ENCODE results near the gene DAPK2. TPM values are rescaled to one million over a fixed set of nuclear protein-coding genes. Genes with fewer than 3 reads are reported as not detected.

The DAPK2 gene
- total RNA-seq, 4 donors from 2014 or later = 45.1 to 244 (median 107) TPM

DNA sequence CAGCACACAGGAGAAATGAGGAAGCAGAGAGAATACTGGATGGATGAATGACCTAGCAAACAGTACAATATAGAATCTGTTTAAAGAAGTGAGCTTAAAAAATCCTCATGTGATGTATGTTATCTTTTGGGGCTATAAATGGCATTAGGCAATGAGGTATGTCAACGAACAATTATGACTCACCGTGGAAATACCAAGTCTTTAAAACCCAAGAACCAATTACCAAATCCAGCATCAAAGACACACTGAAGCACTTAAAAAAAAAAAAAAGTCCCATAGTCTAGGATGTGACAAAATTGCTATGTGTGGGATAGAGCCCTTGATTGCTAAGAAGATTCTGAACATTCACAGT lies 176.3 kb downstream of the DAPK2 start:
- WGBS, 2 donors (ENCODE audit: low coverage in 1 of 2) = 0 to 23% methylated on average over 2 of the region's 2 CpGs
- Histone ChIP-seq H3K4me1 (no peaks in the 10 kb centered on the region), H3K36me3 (no peaks in the 10 kb centered on the region), H3K27ac (no peak overlapping the region), H3K9me3 (no peaks in the 10 kb centered on the region), H3K4me3 (no peak overlapping the region), H3K27me3 (no peaks in the 10 kb centered on the region)
- intact Hi-C loops (cut with DNase I; ENCODE audit: low total_unique reads) (no loop called here), in situ Hi-C loops (cut with MboI; ENCODE audit: low pct_ligation_motif_present in 1 of 4, low pct_unique_long_range_greater_than_20kb in 1 of 4, low sequenced_read_pairs in 3 of 4) (no loop called here)
- TF ChIP-seq POLR2AphosphoS5 (IDR thresholded peaks at IDR 0.05) = no peak
- TF ChIP-seq POLR2A (IDR thresholded peaks at IDR 0.05) = no peak
- TF ChIP-seq, protein P1, sequence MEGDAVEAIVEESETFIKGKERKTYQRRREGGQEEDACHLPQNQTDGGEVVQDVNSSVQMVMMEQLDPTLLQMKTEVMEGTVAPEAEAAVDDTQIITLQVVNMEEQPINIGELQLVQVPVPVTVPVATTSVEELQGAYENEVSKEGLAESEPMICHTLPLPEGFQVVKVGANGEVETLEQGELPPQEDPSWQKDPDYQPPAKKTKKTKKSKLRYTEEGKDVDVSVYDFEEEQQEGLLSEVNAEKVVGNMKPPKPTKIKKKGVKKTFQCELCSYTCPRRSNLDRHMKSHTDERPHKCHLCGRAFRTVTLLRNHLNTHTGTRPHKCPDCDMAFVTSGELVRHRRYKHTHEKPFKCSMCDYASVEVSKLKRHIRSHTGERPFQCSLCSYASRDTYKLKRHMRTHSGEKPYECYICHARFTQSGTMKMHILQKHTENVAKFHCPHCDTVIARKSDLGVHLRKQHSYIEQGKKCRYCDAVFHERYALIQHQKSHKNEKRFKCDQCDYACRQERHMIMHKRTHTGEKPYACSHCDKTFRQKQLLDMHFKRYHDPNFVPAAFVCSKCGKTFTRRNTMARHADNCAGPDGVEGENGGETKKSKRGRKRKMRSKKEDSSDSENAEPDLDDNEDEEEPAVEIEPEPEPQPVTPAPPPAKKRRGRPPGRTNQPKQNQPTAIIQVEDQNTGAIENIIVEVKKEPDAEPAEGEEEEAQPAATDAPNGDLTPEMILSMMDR (IDR thresholded peaks at IDR 0.05) = no peak
- no peak for TF ChIP-seq EP300 (IDR thresholded peaks at IDR 0.05; ENCODE audit: low read depth)
- no peak for DNase-seq

DNA sequence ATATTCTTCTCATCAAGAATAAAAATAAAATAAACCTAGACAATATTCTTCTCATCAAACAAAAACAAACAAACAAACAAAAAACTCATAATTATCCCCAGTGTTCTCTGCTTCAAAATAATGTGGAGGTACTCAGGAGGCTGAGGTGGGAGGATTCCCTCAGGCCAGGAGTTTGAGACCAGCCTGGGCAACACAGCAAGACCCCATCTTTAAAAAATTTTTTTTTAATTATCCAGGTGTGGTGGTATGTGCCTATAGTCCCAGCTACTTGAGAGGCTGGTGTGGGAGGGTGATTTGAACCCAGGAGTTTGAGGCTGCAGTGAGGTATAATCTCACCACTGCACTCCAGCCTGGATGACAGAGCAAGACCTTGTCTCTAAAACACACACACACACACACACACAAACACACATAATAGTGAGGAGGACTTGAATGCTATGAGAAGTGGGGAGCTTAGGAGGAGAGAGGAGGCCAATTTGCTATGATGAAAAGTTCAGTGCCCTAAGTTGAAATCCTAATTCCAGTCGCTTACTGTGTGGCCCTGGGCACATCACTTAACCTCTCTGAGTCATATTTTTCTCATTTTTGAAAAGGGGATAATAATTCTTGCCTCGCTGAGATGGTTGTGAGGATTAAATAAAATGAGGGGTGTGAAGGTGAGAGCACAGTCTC lies 176.8 kb downstream of the DAPK2 start:
- no peak for TF ChIP-seq POLR2AphosphoS5 (IDR thresholded peaks at IDR 0.05)
- Histone ChIP-seq H3K4me3 (no peak overlapping the region), H3K4me1 (no peaks in the 10 kb centered on the region), H3K9me3 (no peaks in the 10 kb centered on the region), H3K27me3 (no peaks in the 10 kb centered on the region), H3K27ac (no peak overlapping the region), H3K36me3 (no peaks in the 10 kb centered on the region)
- intact Hi-C loops (cut with DNase I; ENCODE audit: low total_unique reads) = no loop called here
- DNase-seq = no peak
- WGBS, 2 donors (ENCODE audit: low coverage in 1 of 2) = 40 to 62% methylated on average over 1 to 2 of the region's 2 CpGs
- in situ Hi-C loops (cut with MboI; ENCODE audit: low pct_ligation_motif_present in 1 of 4, low pct_unique_long_range_greater_than_20kb in 1 of 4, low sequenced_read_pairs in 3 of 4) = no loop called here

DNA sequence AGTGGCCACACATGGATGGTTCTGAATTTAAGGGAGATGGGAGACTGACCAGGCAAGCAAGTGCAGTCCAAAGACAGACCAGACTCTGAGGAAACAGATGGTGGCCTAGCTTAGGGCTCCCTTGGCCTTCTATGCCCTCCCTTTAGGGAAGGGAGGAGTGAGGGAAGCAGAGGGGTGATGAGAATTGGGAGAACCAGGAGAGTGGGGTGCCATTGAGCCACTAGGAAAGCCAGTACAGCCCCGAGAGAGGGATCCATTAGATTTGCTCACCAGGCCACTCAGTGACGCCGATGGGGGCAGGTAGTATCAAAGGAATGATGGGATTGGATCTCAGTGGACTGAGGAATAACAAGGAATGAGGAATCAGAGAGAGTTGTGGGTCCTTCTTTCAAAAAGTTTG lies 182.1 kb downstream of the DAPK2 start:
- TF ChIP-seq POLR2AphosphoS5 (IDR thresholded peaks at IDR 0.05) (no peak), POLR2A (IDR thresholded peaks at IDR 0.05) (no peak), EP300 (IDR thresholded peaks at IDR 0.05; ENCODE audit: low read depth) (no peak)
- TF ChIP-seq, protein P1 (IDR thresholded peaks at IDR 0.05) = no peak
- 47% methylated on average over 3 of the region's 3 CpGs; no CpG with 5 or more reads in 1 of the 2 donors for WGBS, 2 donors (ENCODE audit: low coverage in 1 of 2)
- H3K36me3 ChIP-seq = no peaks in the 10 kb centered on the region
- no peak for DNase-seq
- intact Hi-C loops (cut with DNase I; ENCODE audit: low total_unique reads) = no loop called here
- peaks cover 0 to under 1% (median 0%) of the 10 kb centered on the region in 4 donors for H3K4me1 ChIP-seq
- H3K4me3 ChIP-seq = no peak overlapping the region
- in situ Hi-C loops (cut with MboI; ENCODE audit: low pct_ligation_motif_present in 1 of 4, low pct_unique_long_range_greater_than_20kb in 1 of 4, low sequenced_read_pairs in 3 of 4) = no loop called here
- H3K27me3 ChIP-seq = no peaks in the 10 kb centered on the region
- no peak overlapping the region for H3K27ac ChIP-seq
- H3K9me3 ChIP-seq = no peaks in the 10 kb centered on the region

DNA sequence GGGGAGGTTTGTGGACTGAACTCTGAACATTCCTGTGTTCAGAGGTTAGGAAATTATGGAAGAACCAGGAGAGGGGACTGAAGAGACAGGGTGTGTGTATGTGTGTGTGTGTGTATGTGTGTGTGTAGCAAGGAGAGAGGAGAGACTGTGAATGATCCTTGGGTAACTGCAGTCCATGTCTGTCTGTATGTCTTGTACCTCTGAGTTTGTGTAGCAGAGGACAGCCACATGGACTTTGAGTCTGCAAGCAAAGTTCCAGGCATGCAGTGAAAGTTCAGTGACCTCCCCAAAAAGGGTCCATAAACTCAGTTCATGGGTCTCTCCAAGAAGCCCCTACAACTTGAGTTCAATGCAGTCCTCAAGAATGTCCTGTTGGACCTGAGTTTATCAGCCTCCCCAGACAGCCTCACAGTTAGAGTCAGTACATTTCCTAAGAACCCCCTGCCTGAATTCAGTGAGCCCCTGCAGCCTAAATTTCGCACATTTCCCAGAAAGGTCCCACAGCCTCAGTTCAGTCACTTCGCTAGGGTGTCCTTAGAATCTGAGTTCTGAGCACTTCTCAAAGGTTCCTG lies 184.3 kb downstream of the DAPK2 start:
- in situ Hi-C loops (cut with MboI; ENCODE audit: low pct_ligation_motif_present in 1 of 4, low pct_unique_long_range_greater_than_20kb in 1 of 4, low sequenced_read_pairs in 3 of 4) = no loop called here
- H3K27ac ChIP-seq = no peak overlapping the region
- 83 to 91% methylated on average over 1 to 2 of the region's 2 CpGs for WGBS, 2 donors (ENCODE audit: low coverage in 1 of 2)

More for the DNA sequence above, 184.3 kb downstream of the DAPK2 start:
- intact Hi-C loops (cut with DNase I; ENCODE audit: low total_unique reads) = no loop called here
- no peaks in the 10 kb centered on the region for H3K27me3 ChIP-seq
- no peak for TF ChIP-seq POLR2A (IDR thresholded peaks at IDR 0.05)
- no peak for TF ChIP-seq EP300 (IDR thresholded peaks at IDR 0.05; ENCODE audit: low read depth)
- TF ChIP-seq POLR2AphosphoS5 (IDR thresholded peaks at IDR 0.05) = no peak
- TF ChIP-seq, protein P1 (IDR thresholded peaks at IDR 0.05) = no peak
- H3K9me3 ChIP-seq = no peaks in the 10 kb centered on the region
- no peak overlapping the region for H3K4me3 ChIP-seq
- peaks cover 0 to 12% (median 4%) of the 10 kb centered on the region in 4 donors for H3K4me1 ChIP-seq
- no peak for DNase-seq
- H3K36me3 ChIP-seq = no peaks in the 10 kb centered on the region

Data from transverse colon (tissue), 4 donors.